HL-60 (cell line): ENCODE data around the gene APBB2.
A peak's percentile ranks its signal among the peaks of the same experiment; 100 is the strongest.

Experiments
- DNase-seq, 2 experiments: peaks; one replicate each; pipeline ENCODE4 v3.0.0-alpha.2; 2010 to 2020; ENCODE audit warnings: low read depth in 1 of 2, low spot score in 1 of 2
- H3K27ac ChIP-seq: fragments of 250-450 bp; sonication (Bioruptor Pico); replicated peaks from 2 replicates; pipeline ENCODE4 v1.5.1; 2020; ENCODE audit warnings: mild to moderate bottlenecking, moderate library complexity
- H3K27me3 ChIP-seq: fragments of 250-450 bp; sonication (Bioruptor Pico); 2 replicates; pipeline ENCODE4 v1.5.1; 2021; ENCODE audit warnings: mild to moderate bottlenecking, moderate library complexity; ENCODE audit not compliant: insufficient read depth, poor library complexity, severe bottlenecking
- H3K4me3 ChIP-seq: replicated peaks from 2 replicates; pipeline ENCODE4 v1.5.1; 2011; ENCODE audit warnings: mild to moderate bottlenecking, control low read depth, low read length; ENCODE audit not compliant: insufficient read depth
- GABPA ChIP-seq: IDR thresholded peaks from 2 replicates; pipeline ENCODE4 v1.6.1; 2012; ENCODE audit warnings: low read depth
- POLR2AphosphoS5 ChIP-seq: IDR thresholded peaks from 2 replicates; pipeline ENCODE4 v1.6.1; 2012; ENCODE audit warnings: low read depth
- SPI1 ChIP-seq: IDR thresholded peaks from 2 replicates; pipeline ENCODE4 v1.6.1; 2012; ENCODE audit warnings: low read depth, mild to moderate bottlenecking, borderline replicate concordance
- TF ChIP-seq, protein P1 (sequence below): IDR thresholded peaks from 2 replicates; pipeline ENCODE4 v1.6.1; 2012; ENCODE audit warnings: low read depth; ENCODE audit not compliant: insufficient replicate concordance
- TF ChIP-seq, protein P2 (sequence below): IDR thresholded peaks from one replicate; pipeline ENCODE4 v1.5.1; 2011; ENCODE audit warnings: low read length, control low read depth, inconsistent platforms; ENCODE audit not compliant: insufficient read depth

The APBB2 gene

DNA sequence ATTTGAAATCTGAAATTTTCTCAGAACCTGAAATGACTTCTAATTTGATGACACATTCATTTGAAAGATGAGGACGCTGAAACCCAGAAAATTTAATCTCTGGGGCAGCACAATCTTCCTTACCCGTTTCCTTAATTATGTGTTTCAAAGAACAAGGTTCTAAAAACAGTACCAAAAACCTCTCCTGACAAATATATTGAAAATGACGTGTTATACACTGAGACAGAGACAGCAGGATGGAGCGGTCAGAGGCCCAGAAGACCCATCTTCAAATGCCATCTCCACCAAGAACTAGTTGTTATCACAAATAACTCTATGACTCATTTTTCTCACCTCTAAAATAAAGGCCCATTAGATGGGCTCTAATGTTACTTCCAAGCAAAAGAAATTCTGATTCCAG is 287.3 kb downstream of the APBB2 start:
- TF ChIP-seq SPI1 (no peak), GABPA (no peak), POLR2AphosphoS5 (no peak)
- TF ChIP-seq, protein P1, sequence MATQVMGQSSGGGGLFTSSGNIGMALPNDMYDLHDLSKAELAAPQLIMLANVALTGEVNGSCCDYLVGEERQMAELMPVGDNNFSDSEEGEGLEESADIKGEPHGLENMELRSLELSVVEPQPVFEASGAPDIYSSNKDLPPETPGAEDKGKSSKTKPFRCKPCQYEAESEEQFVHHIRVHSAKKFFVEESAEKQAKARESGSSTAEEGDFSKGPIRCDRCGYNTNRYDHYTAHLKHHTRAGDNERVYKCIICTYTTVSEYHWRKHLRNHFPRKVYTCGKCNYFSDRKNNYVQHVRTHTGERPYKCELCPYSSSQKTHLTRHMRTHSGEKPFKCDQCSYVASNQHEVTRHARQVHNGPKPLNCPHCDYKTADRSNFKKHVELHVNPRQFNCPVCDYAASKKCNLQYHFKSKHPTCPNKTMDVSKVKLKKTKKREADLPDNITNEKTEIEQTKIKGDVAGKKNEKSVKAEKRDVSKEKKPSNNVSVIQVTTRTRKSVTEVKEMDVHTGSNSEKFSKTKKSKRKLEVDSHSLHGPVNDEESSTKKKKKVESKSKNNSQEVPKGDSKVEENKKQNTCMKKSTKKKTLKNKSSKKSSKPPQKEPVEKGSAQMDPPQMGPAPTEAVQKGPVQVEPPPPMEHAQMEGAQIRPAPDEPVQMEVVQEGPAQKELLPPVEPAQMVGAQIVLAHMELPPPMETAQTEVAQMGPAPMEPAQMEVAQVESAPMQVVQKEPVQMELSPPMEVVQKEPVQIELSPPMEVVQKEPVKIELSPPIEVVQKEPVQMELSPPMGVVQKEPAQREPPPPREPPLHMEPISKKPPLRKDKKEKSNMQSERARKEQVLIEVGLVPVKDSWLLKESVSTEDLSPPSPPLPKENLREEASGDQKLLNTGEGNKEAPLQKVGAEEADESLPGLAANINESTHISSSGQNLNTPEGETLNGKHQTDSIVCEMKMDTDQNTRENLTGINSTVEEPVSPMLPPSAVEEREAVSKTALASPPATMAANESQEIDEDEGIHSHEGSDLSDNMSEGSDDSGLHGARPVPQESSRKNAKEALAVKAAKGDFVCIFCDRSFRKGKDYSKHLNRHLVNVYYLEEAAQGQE = no peak
- TF ChIP-seq, protein P2, sequence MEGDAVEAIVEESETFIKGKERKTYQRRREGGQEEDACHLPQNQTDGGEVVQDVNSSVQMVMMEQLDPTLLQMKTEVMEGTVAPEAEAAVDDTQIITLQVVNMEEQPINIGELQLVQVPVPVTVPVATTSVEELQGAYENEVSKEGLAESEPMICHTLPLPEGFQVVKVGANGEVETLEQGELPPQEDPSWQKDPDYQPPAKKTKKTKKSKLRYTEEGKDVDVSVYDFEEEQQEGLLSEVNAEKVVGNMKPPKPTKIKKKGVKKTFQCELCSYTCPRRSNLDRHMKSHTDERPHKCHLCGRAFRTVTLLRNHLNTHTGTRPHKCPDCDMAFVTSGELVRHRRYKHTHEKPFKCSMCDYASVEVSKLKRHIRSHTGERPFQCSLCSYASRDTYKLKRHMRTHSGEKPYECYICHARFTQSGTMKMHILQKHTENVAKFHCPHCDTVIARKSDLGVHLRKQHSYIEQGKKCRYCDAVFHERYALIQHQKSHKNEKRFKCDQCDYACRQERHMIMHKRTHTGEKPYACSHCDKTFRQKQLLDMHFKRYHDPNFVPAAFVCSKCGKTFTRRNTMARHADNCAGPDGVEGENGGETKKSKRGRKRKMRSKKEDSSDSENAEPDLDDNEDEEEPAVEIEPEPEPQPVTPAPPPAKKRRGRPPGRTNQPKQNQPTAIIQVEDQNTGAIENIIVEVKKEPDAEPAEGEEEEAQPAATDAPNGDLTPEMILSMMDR = no peak
- Histone ChIP-seq H3K27me3 (peaks cover 6% of the 10 kb centered on the region), H3K4me3 (no peak overlapping the region), H3K27ac (no peak overlapping the region)
- DNase-seq = no peak

DNA sequence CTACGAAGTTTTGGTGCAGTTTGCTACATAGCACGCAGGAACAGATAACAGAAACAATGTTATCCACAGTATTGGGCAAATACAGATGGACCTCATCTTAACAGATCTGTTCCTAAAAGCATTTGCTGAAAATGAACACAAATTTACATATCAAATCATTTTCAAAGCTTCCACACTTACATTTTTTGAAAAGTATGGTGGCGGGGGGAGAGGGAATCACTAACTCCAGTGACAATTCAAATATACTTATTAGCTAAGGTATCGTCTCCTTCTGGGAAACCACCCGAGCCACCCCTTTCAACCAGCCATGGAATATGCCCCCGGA is 289.6 kb downstream of the APBB2 start:
- Histone ChIP-seq H3K4me3 (no peak overlapping the region), H3K27me3 (peaks cover 4% of the 10 kb centered on the region), H3K27ac (no peak overlapping the region; the same call in 1 of the 2 replicates)
- no peak for DNase-seq
- TF ChIP-seq, protein P2 = no peak
- TF ChIP-seq, protein P1 = no peak
- TF ChIP-seq SPI1 (no peak), GABPA (no peak), POLR2AphosphoS5 (no peak)

DNA sequence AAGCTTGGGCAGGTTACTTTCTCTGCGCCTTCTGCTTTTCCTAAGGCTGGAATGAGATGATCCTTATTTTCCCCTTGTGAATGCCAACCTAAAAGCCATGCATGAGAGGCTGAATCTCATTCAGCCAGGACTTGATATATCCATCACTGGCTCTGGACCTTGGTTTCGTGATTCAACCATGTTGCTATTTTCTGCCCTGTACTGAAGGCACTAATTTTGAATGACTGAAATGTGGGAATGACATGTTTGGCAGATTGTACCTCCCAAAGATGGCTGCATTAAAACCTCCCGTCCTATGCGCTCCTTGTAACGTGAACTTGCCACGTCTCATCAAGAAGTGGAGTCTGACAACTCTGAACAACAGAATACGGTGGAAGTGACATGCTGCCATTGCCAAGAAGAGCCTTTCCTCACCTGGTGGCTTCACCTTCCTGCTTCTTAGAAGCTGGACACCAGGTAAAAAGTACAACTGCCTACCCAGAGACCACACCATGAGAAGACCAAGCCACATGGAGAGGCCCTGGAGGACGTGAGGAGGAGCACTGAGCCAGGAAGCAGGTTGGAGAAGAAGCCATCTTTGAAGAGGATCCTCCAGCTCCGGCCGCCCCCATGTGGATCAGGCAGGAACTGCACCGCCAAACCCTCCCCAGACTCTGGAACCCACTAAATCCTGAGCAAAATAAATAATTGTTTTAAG is 290.1 kb downstream of the APBB2 start:
- TF ChIP-seq, protein P2 = peak; percentile 92
- TF ChIP-seq POLR2AphosphoS5 (no peak), GABPA (no peak), SPI1 (peak; percentile 17; the same call in 1 of the 2 replicates)
- TF ChIP-seq, protein P1 = peak; percentile 41
- Histone ChIP-seq H3K27ac (peak overlapping the region; percentile 13; the same call in 1 of the 2 replicates), H3K27me3 (peaks cover 4% of the 10 kb centered on the region), H3K4me3 (no peak overlapping the region)
- DNase-seq = peak; percentile 30 to 73
